Vein endothelial cell (primary cell): ENCODE measurements around the gene KLHL17. TPM values are rescaled to one million over a fixed set of nuclear protein-coding genes. Genes with fewer than 3 reads are reported as not detected.

Experiments used
- small RNA-seq: library from RNA; depleted of rRNA; stranded (forward); fragments of <200 nt; gene quantifications from one replicate; pipeline ENCODE3, GENCODE V24; 2012
- total RNA-seq: library from RNA; depleted of rRNA; stranded (reverse); fragments of >200 nt; gene quantifications from 2 replicates; pipeline ENCODE4 v1.2.3, GENCODE V29; 2012

Gene KLHL17
- total RNA-seq, result 6.2 and 6.5 TPM in 2 replicates

GRCh38 chr1:960363-961131 is at the start of gene KLHL17:
KLHL17 (plus strand) TSS chr1:960584; CDS start chr1:960694, 110 bp downstream.

GRCh38 chr1:923131-923990 is 37.0 kb upstream of the KLHL17 start, which contains the start of gene SAMD11:
SAMD11 (plus strand) TSS chr1:923923; CDS start chr1:924432, 509 bp downstream.

GRCh38 chr1:958823-959730 is 1.3 kb upstream of the KLHL17 start, which contains the start of gene NOC2L:
NOC2L (minus strand) TSS chr1:959256; CDS start chr1:959240, 16 bp downstream.

GRCh38 chr1:966135-966703 is 5.8 kb downstream of the KLHL17 start, which contains the start of gene PLEKHN1:
PLEKHN1 (plus strand) TSS chr1:966482; CDS start chr1:966532, 50 bp downstream.

GRCh38 chr1:981955-982558 is 21.7 kb downstream of the KLHL17 start, which contains the start of gene PERM1:
PERM1 (minus strand) TSS chr1:982093; CDS start chr1:981029, 1,064 bp downstream.

GRCh38 chr1:999725-1000356 is 39.5 kb downstream of the KLHL17 start, which contains the start of gene HES4:
HES4 (minus strand) TSS chr1:1000097; CDS start chr1:999973, 124 bp downstream.

GRCh38 chr1:1013105-1013921 is 52.9 kb downstream of the KLHL17 start, which contains the start of gene ISG15:
ISG15 (plus strand) TSS chr1:1013497; CDS start chr1:1013574, 77 bp downstream.

Small RNAs within 50 kb of the gene (small RNA-seq; reads per million reads assigned to genes)
- gene AL645608.3 (not detected), gene AL645608.4 (not detected)

Other genes with a start within 250 kb of the KLHL17 start
- not detected in 2 replicates for gene SAMD11, start 36.7 kb upstream of the KLHL17 start, total RNA-seq
- gene NOC2L, start 1.3 kb upstream of the KLHL17 start, total RNA-seq, result 93.7 and 97.8 TPM in 2 replicates
- 0.65 and 1.1 TPM in 2 replicates for gene PLEKHN1, start 5.9 kb downstream of the KLHL17 start, total RNA-seq
- 0.33 TPM in 1 of 2 replicates, not detected in the other for gene PERM1, start 21.5 kb downstream of the KLHL17 start, total RNA-seq
- gene HES4, start 39.5 kb downstream of the KLHL17 start, total RNA-seq, result 20.6 and 41.2 TPM in 2 replicates
- 64.7 and 72.8 TPM in 2 replicates for gene ISG15, start 52.9 kb downstream of the KLHL17 start, total RNA-seq
- gene AGRN, start 59.5 kb downstream of the KLHL17 start, total RNA-seq, result 117 and 208 TPM in 2 replicates
- not detected in 2 replicates for gene RNF223, start 113.7 kb downstream of the KLHL17 start, total RNA-seq
- 12.1 and 12.4 TPM in 2 replicates for gene C1orf159, start 155.5 kb downstream of the KLHL17 start, total RNA-seq
- gene TTLL10, start 213.3 kb downstream of the KLHL17 start, total RNA-seq, result not detected in 2 replicates
- not detected in 2 replicates for gene TNFRSF18, start 246.0 kb downstream of the KLHL17 start, total RNA-seq